KMS-11 (cell line): ENCODE results near the gene MAP6.
"Not testable (repeated sequence)": the region's sequence is repeated elsewhere in the genome, so short reads cannot be mapped to it uniquely, and the experiment has no call there.

Source experiments
- H2AFZ ChIP-seq: fragments of 200-600 bp; sonication (generic); 2 replicates; pipeline ENCODE4 v1.6.1; 2016; ENCODE audit warnings: antibody characterized with exemption, mixed run types, low read depth
- H3K27ac ChIP-seq: fragments of 200-600 bp; sonication (generic); 2 replicates; pipeline ENCODE4 v1.6.1; 2016; ENCODE audit warnings: mild to moderate bottlenecking, mixed run types
- H3K27me3 ChIP-seq: fragments of 200-600 bp; sonication (generic); 2 replicates; pipeline ENCODE4 v1.6.1; 2017; ENCODE audit warnings: mild to moderate bottlenecking, low read depth, mixed run types, moderate library complexity; ENCODE audit not compliant: insufficient read depth
- H3K36me3 ChIP-seq: fragments of 200-600 bp; sonication (generic); 2 replicates; pipeline ENCODE4 v1.6.1; 2017; ENCODE audit warnings: mild to moderate bottlenecking, mixed run types; ENCODE audit not compliant: insufficient read depth
- H3K4me1 ChIP-seq: fragments of 200-600 bp; sonication (generic); 2 replicates; pipeline ENCODE4 v1.6.1; 2016; ENCODE audit warnings: mild to moderate bottlenecking, low read depth, mixed run types; ENCODE audit not compliant: poor library complexity, severe bottlenecking
- H3K4me2 ChIP-seq: fragments of 200-600 bp; sonication (generic); 2 replicates; pipeline ENCODE4 v1.7.0; 2016; ENCODE audit warnings: mild to moderate bottlenecking, mixed run types
- H3K4me3 ChIP-seq: fragments of 200-600 bp; sonication (generic); IDR thresholded peaks from 2 replicates; pipeline ENCODE4 v1.6.1; 2017; ENCODE audit warnings: low read depth, low read length, mixed read lengths; ENCODE audit not compliant: insufficient read depth
- H3K79me2 ChIP-seq: fragments of 200-600 bp; sonication (generic); 2 replicates; pipeline ENCODE4 v1.6.1; 2016; ENCODE audit warnings: low read depth, mixed run types; ENCODE audit not compliant: insufficient read depth
- H3K9ac ChIP-seq: fragments of 200-600 bp; sonication (generic); 2 replicates; pipeline ENCODE4 v1.6.1; 2016; ENCODE audit warnings: mild to moderate bottlenecking, mixed run types
- H4K20me1 ChIP-seq: fragments of 200-600 bp; sonication (generic); 2 replicates; pipeline ENCODE4 v1.6.1; 2016; ENCODE audit warnings: mild to moderate bottlenecking, mixed run types; ENCODE audit not compliant: insufficient read depth
- TF ChIP-seq, protein P1 (sequence below): fragments of 200-600 bp; sonication (generic); conservative IDR thresholded peaks from 2 replicates; pipeline ENCODE4 v1.6.1; 2017; ENCODE audit warnings: low read depth, mild to moderate bottlenecking, antibody characterized with exemption, low read length, moderate library complexity, mixed read lengths

The MAP6 gene

DNA sequence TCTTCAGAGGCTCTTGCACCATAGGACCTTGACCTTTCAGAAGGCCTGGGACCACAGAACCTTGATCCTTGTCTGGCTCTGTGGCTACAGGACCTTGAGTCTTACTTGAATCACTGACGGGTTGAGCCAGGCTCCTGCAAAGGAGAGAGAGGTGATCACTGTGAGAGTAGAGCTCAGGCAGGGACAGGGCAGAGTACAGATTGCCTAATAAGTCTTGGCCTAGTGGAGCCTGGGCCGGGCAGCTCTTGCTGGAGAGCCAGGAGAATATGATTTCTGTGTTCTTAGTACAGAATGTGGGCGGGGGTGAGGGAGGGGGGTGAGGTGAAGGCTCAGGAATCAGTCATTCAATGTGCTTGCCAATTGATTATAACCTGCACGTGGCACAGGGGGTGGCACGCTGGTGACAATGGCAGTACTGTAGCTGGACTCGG, 80.8 kb downstream of the MAP6 start:
- H3K27ac ChIP-seq = no peak overlapping the region
- TF ChIP-seq, protein P1, sequence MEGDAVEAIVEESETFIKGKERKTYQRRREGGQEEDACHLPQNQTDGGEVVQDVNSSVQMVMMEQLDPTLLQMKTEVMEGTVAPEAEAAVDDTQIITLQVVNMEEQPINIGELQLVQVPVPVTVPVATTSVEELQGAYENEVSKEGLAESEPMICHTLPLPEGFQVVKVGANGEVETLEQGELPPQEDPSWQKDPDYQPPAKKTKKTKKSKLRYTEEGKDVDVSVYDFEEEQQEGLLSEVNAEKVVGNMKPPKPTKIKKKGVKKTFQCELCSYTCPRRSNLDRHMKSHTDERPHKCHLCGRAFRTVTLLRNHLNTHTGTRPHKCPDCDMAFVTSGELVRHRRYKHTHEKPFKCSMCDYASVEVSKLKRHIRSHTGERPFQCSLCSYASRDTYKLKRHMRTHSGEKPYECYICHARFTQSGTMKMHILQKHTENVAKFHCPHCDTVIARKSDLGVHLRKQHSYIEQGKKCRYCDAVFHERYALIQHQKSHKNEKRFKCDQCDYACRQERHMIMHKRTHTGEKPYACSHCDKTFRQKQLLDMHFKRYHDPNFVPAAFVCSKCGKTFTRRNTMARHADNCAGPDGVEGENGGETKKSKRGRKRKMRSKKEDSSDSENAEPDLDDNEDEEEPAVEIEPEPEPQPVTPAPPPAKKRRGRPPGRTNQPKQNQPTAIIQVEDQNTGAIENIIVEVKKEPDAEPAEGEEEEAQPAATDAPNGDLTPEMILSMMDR = no peak
- no peaks in the 10 kb centered on the region for H4K20me1 ChIP-seq
- H3K4me1 ChIP-seq = no peaks in the 10 kb centered on the region
- H3K79me2 ChIP-seq = no peaks in the 10 kb centered on the region
- H3K27me3 ChIP-seq = no peaks in the 10 kb centered on the region
- H3K9ac ChIP-seq = no peak overlapping the region
- H2AFZ ChIP-seq = no peak overlapping the region
- H3K4me3 ChIP-seq = no peak overlapping the region
- H3K4me2 ChIP-seq = no peak overlapping the region
- H3K36me3 ChIP-seq = no peaks in the 10 kb centered on the region

DNA sequence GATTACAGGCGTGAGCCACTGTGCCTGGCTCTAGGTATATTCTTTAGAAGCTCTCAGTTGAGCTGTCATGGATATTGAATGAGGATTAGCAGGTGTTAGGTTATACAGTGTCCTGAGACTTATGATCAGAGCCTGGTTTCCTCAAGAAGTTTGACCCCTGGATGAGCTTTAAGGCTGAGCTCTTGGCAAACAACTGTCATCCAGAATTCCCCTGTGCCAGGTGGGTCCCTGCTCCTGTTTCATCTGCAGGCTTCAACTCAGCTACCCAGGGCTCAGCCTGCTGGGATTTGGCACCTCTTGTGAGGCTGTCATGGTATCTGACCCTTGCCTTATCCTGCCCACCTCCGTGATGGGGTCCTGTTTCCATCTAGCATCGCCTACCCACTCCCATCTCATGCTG, 82.4 kb downstream of the MAP6 start:
- Histone ChIP-seq H3K27me3 (no peaks in the 10 kb centered on the region), H3K36me3 (no peaks in the 10 kb centered on the region), H3K4me1 (peaks cover 5% of the 10 kb centered on the region), H3K9ac (no peak overlapping the region), H4K20me1 (no peaks in the 10 kb centered on the region), H3K4me3 (no peak overlapping the region), H3K79me2 (no peaks in the 10 kb centered on the region), H2AFZ (no peak overlapping the region), H3K27ac (no peak overlapping the region), H3K4me2 (no peak overlapping the region)
- TF ChIP-seq, protein P1 = no peak

DNA sequence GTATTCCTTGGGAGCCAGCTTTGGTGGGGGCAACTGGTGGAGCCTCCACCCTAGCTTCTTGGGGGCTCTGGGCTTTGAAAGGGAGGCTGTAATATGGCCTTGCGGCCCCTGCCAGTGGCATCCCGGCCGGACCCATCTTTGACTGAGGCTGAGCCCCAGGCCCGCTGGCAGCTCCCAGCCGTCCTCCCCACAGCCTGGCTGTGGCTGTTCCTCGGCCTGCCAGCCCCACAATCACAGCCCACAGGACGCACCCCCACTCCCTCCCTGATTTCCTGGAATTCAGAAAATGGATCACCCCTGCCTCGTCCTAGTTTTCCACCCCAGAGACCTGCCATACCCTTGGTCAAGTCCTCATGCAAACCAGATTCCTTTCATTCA, 83.6 kb downstream of the MAP6 start:
- Histone ChIP-seq H3K9ac (no peak overlapping the region), H2AFZ (no peak overlapping the region)

DNA sequence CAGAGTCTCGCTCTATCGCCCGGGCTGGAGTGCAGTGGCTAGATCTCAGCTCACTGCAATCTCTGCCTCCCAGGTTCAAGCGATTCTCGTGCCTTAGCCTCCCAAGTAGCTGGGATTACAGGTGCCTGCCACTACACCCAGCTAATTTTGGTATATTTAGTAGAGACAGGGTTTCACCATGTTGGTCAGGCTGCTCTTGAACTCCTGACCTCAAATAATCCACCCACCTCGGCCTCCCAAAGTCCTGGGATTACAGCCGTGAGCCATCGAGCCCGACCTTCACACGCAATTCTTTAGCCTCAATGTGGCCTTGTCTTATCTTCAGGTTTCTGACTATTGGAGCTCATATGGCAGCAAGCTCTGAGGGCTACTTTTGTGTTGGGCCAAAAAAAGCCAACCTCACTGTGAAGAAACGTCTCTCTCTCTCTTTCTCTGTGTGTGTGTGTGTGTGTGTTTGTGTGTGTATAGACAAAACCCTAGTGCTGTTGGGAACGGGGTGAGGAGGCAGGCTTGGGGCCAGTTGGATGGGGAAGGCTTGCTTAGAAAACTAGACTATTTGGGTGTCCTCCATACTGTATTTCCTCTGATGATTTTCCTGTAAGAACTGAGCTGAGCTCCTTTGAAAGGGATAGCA, 84.1 kb downstream of the MAP6 start:
- H3K4me2 ChIP-seq, H3K27me3 ChIP-seq, H3K4me1 ChIP-seq, H3K27ac ChIP-seq, H3K79me2 ChIP-seq, H3K4me3 ChIP-seq, H3K36me3 ChIP-seq, H4K20me1 ChIP-seq, H2AFZ ChIP-seq, H3K9ac ChIP-seq: not testable (repeated sequence)

More for the DNA sequence above, 83.6 kb downstream of the MAP6 start:
- no peaks in the 10 kb centered on the region for H3K27me3 ChIP-seq
- no peak overlapping the region for H3K4me2 ChIP-seq
- no peak overlapping the region for H3K4me3 ChIP-seq
- no peaks in the 10 kb centered on the region for H4K20me1 ChIP-seq
- no peak overlapping the region for H3K27ac ChIP-seq
- H3K4me1 ChIP-seq = peaks cover 5% of the 10 kb centered on the region
- TF ChIP-seq, protein P1 = no peak
- no peaks in the 10 kb centered on the region for H3K79me2 ChIP-seq
- no peaks in the 10 kb centered on the region for H3K36me3 ChIP-seq
